UCSD-AML1 (cell line): ENCODE results near the gene ZNF169.
"Not testable (repeated sequence)": the region's sequence is repeated elsewhere in the genome, so short reads cannot be mapped to it uniquely, and the experiment has no call there.

Experiments
- DNase-seq: peaks from one replicate; lab custom pipeline; 2025; ENCODE audit not compliant: unreplicated experiment; lab: John Stamatoyannopoulos, UW

Gene ZNF169

DNA sequence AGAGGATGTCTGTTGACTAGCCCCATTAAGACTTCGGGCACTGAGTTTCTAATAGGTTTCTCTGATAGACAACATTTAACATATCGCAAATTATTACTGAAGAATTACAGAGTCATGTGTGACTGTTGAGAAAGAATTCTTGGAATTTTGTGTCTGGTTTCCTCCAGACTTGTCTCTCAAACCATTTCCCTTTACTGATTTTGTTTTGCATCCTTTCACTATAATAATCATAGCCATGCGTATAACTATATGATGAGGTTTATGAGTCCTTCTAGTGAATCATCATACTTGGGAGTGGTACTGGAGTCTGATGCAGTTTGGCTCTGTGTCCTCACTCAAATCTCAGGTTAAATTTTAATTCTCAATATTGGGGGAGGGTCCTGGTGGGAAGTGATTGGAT, 27.0 kb downstream of the ZNF169 start:
- DNase-seq = no peak

DNA sequence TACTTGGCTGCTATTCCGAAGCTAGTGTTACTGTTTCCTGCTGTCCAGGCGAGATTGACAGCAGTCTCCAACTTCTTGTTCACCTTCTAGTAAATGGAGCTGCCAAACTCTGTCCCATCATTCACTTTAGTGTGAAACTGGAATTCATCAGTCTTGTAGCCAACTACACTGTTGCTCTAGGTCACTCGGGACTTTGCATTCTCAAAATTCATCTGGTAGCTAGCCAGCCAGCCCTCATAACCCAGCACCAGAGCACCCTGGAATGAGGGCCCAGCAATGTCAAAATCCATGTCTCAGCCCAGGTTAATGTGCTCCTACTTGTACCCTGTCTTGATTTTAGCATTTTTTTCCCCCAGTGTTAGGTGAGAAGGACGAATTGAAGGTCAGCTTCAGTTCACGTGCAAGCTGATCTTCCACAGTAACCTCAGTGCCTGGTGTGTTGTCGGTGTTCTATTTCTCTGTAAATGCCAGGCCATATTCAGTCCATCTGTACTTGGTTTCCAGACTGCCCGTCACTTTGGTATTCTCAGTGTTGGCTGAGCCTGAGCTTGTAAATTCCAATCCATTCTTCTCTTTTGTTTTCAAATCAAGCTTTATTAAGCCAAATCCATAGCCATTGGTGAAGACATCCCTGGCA, 28.9 kb downstream of the ZNF169 start:
- DNase-seq = no peak

GRCh38 chr9:94289691-94290090, 30.6 kb downstream of the ZNF169 start:
- DNase-seq = no peak

- DNase-seq = no peak
Measured at GRCh38 chr9:94298949-94299599, 40.0 kb downstream of the ZNF169 start.

- DNase-seq = no peak
Measured at GRCh38 chr9:94300470-94301301, 41.6 kb downstream of the ZNF169 start.

GRCh38 chr9:94301583-94301982, 42.5 kb downstream of the ZNF169 start:
- DNase-seq = no peak

DNA sequence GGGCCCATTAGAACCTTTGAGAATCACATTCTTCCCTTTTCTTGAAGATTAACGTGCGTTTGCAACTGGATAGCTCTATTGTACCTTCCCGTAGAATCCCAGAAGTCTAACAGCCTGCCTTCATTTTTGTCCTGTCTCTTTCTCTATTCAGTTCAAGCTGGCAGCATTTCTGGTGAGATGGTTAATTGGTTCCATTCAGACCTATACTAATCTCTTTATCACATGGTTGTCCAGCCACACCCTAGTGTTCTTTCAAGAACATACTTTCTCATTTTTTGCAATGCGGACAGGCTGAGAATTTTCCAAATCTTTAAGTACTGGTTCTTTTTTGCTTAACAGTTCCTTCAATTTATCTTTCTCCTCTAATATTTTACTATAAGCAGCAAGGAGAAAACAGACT, 43.3 kb downstream of the ZNF169 start:
- DNase-seq = no peak

- DNase-seq = no peak
Measured at GRCh38 chr9:94303321-94303720, 44.2 kb downstream of the ZNF169 start.

DNA sequence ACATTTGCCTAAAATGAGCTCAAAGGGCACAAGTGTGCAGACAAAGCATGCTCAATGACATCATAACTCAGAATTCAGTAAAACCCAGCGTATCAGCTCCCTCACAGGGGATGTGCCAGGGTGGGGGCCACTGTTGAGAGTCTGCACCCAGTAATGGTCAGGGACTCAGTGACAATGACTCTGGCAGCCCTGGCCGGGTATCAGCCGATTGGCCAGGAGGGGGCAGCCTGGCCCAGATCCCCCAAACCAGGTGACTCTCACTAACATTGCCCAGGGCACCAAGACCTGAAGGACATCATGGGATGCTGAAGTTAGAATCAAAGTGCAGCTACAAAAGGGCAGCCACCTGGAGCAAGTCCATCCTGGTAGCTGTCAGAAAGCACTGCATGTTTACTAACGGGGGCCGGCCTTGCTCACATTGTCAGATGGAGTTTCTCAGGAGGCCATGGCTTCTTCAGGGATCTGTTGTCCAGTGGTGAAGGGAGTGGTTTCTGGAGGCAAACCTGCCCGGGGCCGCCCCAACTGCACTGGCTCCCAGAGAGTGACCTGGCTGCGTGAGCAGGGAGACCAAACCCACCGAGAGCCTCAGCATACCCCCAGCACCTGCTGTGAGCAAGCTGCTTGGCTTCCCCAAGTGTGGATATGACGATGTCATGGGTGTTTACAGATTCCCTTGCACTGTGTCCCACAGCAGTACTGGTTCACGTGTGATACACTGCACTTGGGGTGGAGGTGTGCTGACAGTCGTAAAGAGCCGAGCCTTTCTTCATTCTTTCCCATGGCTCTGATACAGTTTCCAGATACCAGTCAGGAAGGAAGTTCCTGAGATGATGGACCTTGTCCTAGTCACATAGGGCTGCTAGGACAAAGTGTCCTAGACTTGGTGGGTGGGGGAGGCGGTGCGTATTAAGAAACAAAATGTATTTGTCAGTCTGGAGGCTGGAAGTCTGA, 56.2 kb downstream of the ZNF169 start:
- DNase-seq = not testable (repeated sequence)

DNA sequence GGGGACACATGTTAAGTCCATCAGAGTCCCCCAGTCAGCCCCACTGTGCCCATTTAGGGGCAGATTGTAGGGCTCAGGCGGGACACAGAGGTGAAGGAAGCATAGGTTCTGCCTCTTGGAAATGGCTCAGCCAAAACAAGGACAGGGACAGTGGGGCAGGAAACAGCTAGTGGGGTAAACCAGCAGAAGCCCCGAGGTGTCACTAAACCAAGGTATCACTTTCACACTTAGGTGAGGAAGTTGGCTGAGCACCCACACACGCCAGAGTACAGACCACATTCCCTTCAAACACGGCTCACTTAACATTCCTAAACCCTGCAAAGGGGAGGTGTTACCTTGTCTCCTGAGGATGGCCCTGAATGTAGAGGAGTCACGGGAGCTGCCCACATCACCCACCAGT, 57.1 kb downstream of the ZNF169 start:
- not testable (repeated sequence) for DNase-seq

DNA sequence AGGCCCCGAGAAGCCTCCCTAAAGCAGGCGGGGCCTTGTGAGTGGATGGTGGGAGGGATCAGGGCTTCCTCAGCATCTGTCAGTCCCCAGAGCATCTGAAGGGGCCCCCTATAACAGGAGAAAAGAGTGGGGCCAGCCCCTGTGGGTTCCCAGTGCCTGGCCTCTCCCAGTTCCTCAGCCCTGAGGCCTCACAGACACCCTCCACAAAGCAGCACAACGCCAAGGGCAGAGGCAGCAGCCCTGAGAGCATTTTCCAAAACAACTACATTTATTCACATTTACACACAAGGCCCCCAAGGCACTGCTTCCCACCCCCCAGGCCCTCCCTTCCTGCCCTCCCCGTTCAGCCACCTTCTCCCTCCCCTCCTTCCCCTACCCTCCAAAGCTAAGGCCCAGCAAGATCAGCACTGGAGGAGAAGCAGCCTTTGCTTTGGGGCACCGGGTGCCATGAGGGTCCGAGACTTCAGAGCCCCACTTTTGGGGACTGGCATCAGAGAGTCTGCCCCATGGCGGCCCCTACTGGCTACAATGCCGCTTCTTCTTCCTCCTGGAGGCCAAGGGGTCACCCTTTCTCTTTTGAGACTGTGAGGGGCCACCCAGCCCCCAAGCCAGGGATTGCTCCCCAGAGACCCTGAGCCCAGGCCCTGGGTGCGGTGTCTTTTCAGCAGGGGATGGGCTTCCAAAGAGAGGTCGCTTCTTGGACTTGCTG, 59.0 kb downstream of the ZNF169 start:
- DNase-seq = not testable (repeated sequence)

GRCh38 chr9:94322342-94322940, 63.3 kb downstream of the ZNF169 start:
- DNase-seq = not testable (repeated sequence)

DNA sequence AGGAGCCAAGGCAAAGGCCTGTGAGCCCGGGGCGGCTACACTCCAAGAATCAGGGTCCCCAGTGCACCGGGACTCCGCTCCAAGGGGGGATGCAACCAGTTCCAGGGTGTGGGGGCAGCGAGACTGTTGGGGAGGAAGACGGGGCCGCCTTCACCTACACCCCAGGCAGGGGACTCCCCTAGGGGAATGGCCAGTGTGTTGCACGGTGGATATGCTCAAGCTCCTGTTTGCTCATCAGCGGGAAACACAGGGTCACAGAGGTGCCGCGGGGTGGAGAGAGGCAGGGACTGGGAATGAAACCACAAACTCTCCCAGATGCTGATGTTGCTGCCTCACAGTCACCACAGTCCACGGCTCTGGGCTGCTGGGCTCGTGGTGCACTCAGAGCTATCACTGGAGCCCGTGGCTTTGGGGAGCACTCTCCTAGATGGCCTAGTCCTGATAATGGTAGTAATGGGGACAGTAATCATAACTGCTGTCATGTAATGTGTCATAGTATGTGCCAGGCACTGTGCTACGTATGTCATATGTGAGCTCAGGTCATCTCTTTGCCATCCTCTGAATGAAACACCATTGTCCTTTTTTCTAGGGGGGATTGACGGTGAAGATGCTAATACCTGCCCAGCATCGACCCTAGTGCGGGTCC, 64.2 kb downstream of the ZNF169 start:
- not testable (repeated sequence) for DNase-seq

GRCh38 chr9:94325583-94325982, 66.5 kb downstream of the ZNF169 start:
- not testable (repeated sequence) for DNase-seq

DNA sequence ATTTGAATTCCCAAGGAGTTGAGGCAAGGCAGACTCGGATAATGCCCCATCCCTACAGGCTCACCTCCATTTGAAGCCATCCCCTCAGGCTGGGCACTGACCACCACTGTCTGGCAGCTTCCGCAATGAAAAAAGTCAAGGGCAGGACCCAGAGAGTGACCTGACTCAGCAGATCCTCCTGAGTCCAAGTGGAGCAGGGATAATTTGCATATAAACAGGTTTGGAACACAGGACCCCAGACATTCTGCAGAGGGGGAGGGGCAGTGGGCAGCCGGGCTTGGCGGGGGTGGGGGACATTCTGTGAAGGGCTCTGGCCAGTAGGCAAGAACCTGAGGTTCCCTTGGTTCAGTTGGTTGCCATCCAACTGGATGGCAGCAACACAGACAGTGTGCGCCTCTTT, 69.4 kb downstream of the ZNF169 start, which contains the start of gene NUTM2F:
Gene NUTM2F, minus strand, starts transcription at position 101 of the 400 bp plus-strand sequence. Its CDS starts 21 bp downstream, at position 80.
- not testable (repeated sequence) for DNase-seq

DNA sequence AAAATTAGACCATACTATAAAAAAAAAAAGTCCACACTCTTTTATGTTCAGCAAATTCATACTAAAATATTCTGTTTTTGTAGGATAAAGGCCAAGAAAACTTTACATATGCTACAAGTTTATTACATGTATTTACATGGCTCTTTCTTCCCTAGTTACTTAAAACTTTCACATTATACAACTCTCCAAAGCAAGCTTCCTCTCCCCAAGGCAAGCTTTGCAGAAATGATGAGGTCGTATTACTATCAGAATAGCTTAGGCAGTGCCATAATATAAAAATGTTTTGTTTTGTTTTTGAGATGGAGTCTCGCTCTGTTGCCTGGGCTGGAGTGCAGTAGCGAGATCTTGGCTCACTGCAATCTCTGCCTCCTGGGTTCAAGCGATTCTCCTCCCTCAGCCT, 77.3 kb downstream of the ZNF169 start:
- DNase-seq = not testable (repeated sequence)

GRCh38 chr9:94338723-94339122, 79.6 kb downstream of the ZNF169 start:
- DNase-seq = not testable (repeated sequence)

GRCh38 chr9:94339657-94340056, 80.6 kb downstream of the ZNF169 start:
- not testable (repeated sequence) for DNase-seq

- not testable (repeated sequence) for DNase-seq
Measured at GRCh38 chr9:94340750-94341149, 81.7 kb downstream of the ZNF169 start.
